GM23248 (cell line): Measurements from ENCODE around the gene SULT4A1.

Experiments
- EZH2 ChIP-seq: fragments of 200-600 bp; sonication (generic); IDR thresholded peaks from 2 replicates; pipeline ENCODE4 v1.6.1; 2018; ENCODE audit warnings: antibody characterized with exemption, mild to moderate bottlenecking; ENCODE audit not compliant: insufficient read depth, poor library complexity, severe bottlenecking
- EZH2phosphoT487 ChIP-seq: fragments of 200-600 bp; sonication (generic); IDR thresholded peaks from 2 replicates; pipeline ENCODE4 v1.6.1; 2018; ENCODE audit warnings: antibody characterized with exemption, moderate library complexity, mild to moderate bottlenecking, low read depth; ENCODE audit not compliant: insufficient read depth

GRCh38 chr22:43848366-43849171 is 13.7 kb downstream of the SULT4A1 start:
- TF ChIP-seq EZH2phosphoT487 (no peak), EZH2 (no peak)
